PC-3 (cell line): ENCODE results near the gene NRCAM. TPM values are rescaled to one million over a fixed set of nuclear protein-coding genes. Genes with fewer than 3 reads are reported as not detected.
A peak's percentile ranks its signal among the peaks of the same experiment; 100 is the strongest.

Source experiments
- ATAC-seq: fragments of 200-7000 bp; cut with Tn5 transposase; 2 replicates; pipeline ENCODE4 v1.9.1; 2020; ENCODE audit warnings: mild to moderate bottlenecking, moderate library complexity
- BruUV-seq: library from RNA; stranded (reverse); fragments of 400-500 nt; replicated peaks from 2 replicates; lab custom pipeline; 2021; lab: Mats Ljungman, UMichigan
- CTCF ChIA-PET: fragments of 300-600 bp; sonication (Branson Sonifier 250); formaldehyde crosslinking; loops from one replicate; lab custom pipeline; 2022; ENCODE audit warnings: antibody characterized with exemption; lab: Charles Lee
- POLR2A ChIA-PET: fragments of 300-600 bp; sonication (Branson Sonifier 250); formaldehyde crosslinking; loops from one replicate; lab custom pipeline; 2022; ENCODE audit warnings: antibody characterized with exemption; ENCODE audit not compliant: unreplicated experiment; lab: Charles Lee
- DNase-seq: peaks from one replicate; pipeline ENCODE4 v3.0.0-alpha.2; 2015
- H2AFZ ChIP-seq: fragments of 300-600 bp; sonication (generic); 2 replicates; pipeline ENCODE4 v1.6.0; 2016; ENCODE audit warnings: antibody characterized with exemption, low read length
- H3F3A ChIP-seq: fragments of 300-600 bp; sonication (generic); one replicate; pipeline ENCODE4 v1.6.0; 2017; ENCODE audit warnings: antibody characterized with exemption, low read length, control low read depth, mild to moderate bottlenecking; ENCODE audit not compliant: unreplicated experiment
- H3K27ac ChIP-seq: fragments of 300-600 bp; sonication (generic); 2 replicates; pipeline ENCODE4 v1.5.1; 2016; ENCODE audit warnings: mild to moderate bottlenecking, low read length
- H3K27me3 ChIP-seq: fragments of 300-600 bp; sonication (generic); 2 replicates; pipeline ENCODE4 v1.6.1; 2016; ENCODE audit warnings: low read length, mixed read lengths
- H3K36me3 ChIP-seq: fragments of 300-600 bp; sonication (generic); 2 replicates; pipeline ENCODE4 v1.6.1; 2016; ENCODE audit warnings: low read depth, mixed run types, low read length, mixed read lengths
- H3K4me1 ChIP-seq: fragments of 300-600 bp; sonication (generic); 2 replicates; pipeline ENCODE4 v1.5.1; 2016; ENCODE audit warnings: low read length; ENCODE audit not compliant: insufficient read depth
- H3K4me2 ChIP-seq: fragments of 300-600 bp; sonication (generic); 2 replicates; pipeline ENCODE4 v1.6.0; 2016; ENCODE audit warnings: low read length
- H3K4me3 ChIP-seq: fragments of 300-600 bp; sonication (generic); 2 replicates; pipeline ENCODE4 v1.5.1; 2016; ENCODE audit warnings: mild to moderate bottlenecking, low read length, mixed read lengths
- H3K79me2 ChIP-seq: fragments of 300-600 bp; sonication (generic); 2 replicates; pipeline ENCODE4 v1.6.1; 2017; ENCODE audit warnings: low read length, mixed read lengths
- H3K9ac ChIP-seq: fragments of 300-600 bp; sonication (generic); 2 replicates; pipeline ENCODE4 v1.6.0; 2016; ENCODE audit warnings: mild to moderate bottlenecking, low read length
- H3K9me2 ChIP-seq: fragments of 300-600 bp; sonication (generic); replicated peaks from 2 replicates; pipeline ENCODE4 v1.6.1; 2016; ENCODE audit warnings: mixed run types, low read length, mixed read lengths
- H3K9me3 ChIP-seq: fragments of 300-600 bp; sonication (generic); 2 replicates; pipeline ENCODE4 v1.6.1; 2016; ENCODE audit warnings: low read length, mixed read lengths
- H4K20me1 ChIP-seq: fragments of 300-600 bp; sonication (generic); 2 replicates; pipeline ENCODE4 v1.6.1; 2016; ENCODE audit warnings: low read length, mixed read lengths
- EZH2 ChIP-seq: fragments of 300-600 bp; sonication (generic); IDR thresholded peaks from one replicate; pipeline ENCODE4 v1.6.1; 2017; ENCODE audit warnings: antibody characterized with exemption, mild to moderate bottlenecking, low read length; ENCODE audit not compliant: unreplicated experiment
- EZH2phosphoT487 ChIP-seq: fragments of 300-600 bp; sonication (generic); IDR thresholded peaks from 2 replicates; pipeline ENCODE4 v1.6.1; 2018; ENCODE audit warnings: mild to moderate bottlenecking, antibody characterized with exemption, low read length, borderline replicate concordance
- intact Hi-C: fragments of 100-400 bp; cut with micrococcal nuclease; formaldehyde crosslinking; loops from 2 replicates; pipeline ENCODE4 v1.9.0; 2023
- total RNA-seq: library from RNA; depleted of rRNA; stranded (reverse); fragments of >200 nt; gene quantifications from 2 replicates; pipeline ENCODE4 v1.2.3, GENCODE V29; 2014
- TF ChIP-seq, protein P1 (sequence below): fragments of 300-600 bp; sonication (generic); conservative IDR thresholded peaks from 2 replicates; pipeline ENCODE4 v1.5.1; 2017; ENCODE audit warnings: antibody characterized with exemption, low read depth, mild to moderate bottlenecking, low read length

Gene NRCAM
- total RNA-seq, 1 experiment from 2014 or later, result not detected

DNA sequence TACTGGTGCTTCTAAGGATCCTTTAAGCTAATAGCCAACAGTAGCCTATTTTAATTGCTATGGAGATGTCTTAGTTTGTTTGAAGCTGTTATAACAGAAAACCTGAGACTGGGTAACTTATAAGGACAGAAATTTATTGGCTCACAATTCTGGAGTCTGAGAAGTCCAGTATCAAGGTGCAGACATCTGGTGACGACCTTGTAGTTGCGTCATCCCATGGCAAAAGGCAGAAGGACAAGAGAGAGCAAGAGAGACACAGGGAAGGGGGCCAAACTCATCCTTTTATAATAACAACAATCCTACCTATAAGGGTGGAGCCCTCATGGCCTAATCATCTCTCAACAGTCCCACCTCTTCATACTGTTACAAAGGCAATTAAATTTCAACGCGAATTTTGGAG, 39.1 kb downstream of the NRCAM start:
- Histone ChIP-seq H4K20me1 (no peaks in the 10 kb centered on the region), H3K4me3 (no peak overlapping the region), H3F3A (no peaks in the 10 kb centered on the region), H3K27me3 (peaks cover 71% of the 10 kb centered on the region), H3K9me2 (no peaks in the 10 kb centered on the region), H3K79me2 (no peaks in the 10 kb centered on the region), H3K9ac (no peak overlapping the region), H3K36me3 (no peaks in the 10 kb centered on the region), H3K4me1 (no peaks in the 10 kb centered on the region), H3K27ac (no peak overlapping the region), H2AFZ (no peak overlapping the region), H3K4me2 (no peak overlapping the region), H3K9me3 (no peaks in the 10 kb centered on the region)
- ChIA-PET POLR2A (no interaction called here), CTCF (no interaction called here)
- no peak for TF ChIP-seq EZH2
- TF ChIP-seq EZH2phosphoT487, result no peak
- TF ChIP-seq, protein P1, sequence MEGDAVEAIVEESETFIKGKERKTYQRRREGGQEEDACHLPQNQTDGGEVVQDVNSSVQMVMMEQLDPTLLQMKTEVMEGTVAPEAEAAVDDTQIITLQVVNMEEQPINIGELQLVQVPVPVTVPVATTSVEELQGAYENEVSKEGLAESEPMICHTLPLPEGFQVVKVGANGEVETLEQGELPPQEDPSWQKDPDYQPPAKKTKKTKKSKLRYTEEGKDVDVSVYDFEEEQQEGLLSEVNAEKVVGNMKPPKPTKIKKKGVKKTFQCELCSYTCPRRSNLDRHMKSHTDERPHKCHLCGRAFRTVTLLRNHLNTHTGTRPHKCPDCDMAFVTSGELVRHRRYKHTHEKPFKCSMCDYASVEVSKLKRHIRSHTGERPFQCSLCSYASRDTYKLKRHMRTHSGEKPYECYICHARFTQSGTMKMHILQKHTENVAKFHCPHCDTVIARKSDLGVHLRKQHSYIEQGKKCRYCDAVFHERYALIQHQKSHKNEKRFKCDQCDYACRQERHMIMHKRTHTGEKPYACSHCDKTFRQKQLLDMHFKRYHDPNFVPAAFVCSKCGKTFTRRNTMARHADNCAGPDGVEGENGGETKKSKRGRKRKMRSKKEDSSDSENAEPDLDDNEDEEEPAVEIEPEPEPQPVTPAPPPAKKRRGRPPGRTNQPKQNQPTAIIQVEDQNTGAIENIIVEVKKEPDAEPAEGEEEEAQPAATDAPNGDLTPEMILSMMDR, result no peak
- ATAC-seq (no peak), DNase-seq (no peak)
- intact Hi-C loops, result no loop called here
- no TSS peak for BruUV-seq

DNA sequence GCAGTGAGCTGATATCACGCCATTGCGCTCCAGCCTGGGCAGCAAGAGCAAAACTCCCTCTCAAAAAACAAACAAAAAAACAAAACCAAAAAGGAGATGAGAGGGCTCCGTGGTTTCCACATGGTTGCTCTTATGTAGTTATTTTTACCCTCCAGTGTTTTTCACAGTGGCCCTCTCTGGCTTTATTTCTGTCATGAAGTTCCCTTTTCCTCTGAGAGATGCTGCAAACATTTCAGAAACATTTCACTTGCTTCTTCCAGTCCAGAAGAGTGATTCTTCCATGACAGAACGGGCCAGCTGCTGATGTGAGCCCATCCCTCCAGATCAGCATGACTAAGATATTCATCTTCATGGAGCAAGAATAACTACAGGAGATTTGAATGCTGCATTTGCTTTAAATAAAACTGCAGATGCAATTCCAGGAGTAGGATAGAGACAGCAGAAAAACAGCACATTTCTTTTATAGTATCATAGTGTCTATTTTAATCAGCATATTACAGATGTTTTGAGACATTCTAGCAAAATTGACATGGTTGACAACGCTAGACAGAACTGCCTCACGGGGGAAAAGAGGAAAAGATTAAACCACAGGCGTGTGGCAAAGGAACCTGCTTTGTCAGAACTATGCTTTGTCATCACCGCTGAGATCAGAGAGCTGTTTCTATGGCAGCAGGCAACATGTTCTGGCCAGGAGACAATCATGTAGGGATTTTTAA, 40.3 kb downstream of the NRCAM start:
- H3F3A ChIP-seq, result no peaks in the 10 kb centered on the region
- no peak overlapping the region for H3K27ac ChIP-seq
- no peaks in the 10 kb centered on the region for H3K79me2 ChIP-seq
- no peaks in the 10 kb centered on the region for H3K9me3 ChIP-seq
- H4K20me1 ChIP-seq, result no peaks in the 10 kb centered on the region
- POLR2A ChIA-PET, result no interaction called here
- intact Hi-C loops, result no loop called here
- CTCF ChIA-PET, result no interaction called here
- no peak overlapping the region for H3K4me3 ChIP-seq
- DNase-seq (peak; percentile 10), ATAC-seq (no peak)
- no peaks in the 10 kb centered on the region for H3K36me3 ChIP-seq
- H3K9me2 ChIP-seq, result no peaks in the 10 kb centered on the region
- no TSS peak for BruUV-seq
- no peak overlapping the region for H3K9ac ChIP-seq
- no peak overlapping the region for H2AFZ ChIP-seq
- no peaks in the 10 kb centered on the region for H3K4me1 ChIP-seq
- peaks cover 65% of the 10 kb centered on the region for H3K27me3 ChIP-seq
- TF ChIP-seq, protein P1, result no peak
- TF ChIP-seq EZH2 (no peak), EZH2phosphoT487 (no peak)
- no peak overlapping the region for H3K4me2 ChIP-seq

DNA sequence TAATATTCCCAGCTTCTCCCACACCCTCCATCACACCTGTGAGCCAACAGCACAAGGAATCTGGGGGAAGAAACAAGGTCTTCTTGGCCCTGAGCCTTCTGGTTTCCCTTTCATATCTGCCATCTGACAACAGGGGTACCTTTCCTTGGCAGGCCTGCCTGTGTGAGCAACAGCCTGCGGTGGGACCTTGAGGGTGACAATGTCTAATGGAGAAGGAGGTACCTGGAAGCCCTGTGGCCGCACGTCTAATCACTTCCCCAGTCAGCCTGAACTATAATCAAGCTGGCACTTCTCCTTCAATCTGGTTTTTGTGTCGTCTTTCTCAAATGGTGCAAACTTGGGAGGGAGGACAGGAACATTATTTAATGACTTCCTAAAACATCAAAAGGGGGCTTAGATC, 41.2 kb downstream of the NRCAM start:
- no peaks in the 10 kb centered on the region for H3F3A ChIP-seq

More for the DNA sequence above, 41.2 kb downstream of the NRCAM start:
- Histone ChIP-seq H3K36me3 (no peaks in the 10 kb centered on the region), H4K20me1 (no peaks in the 10 kb centered on the region), H3K9ac (no peak overlapping the region), H3K79me2 (no peaks in the 10 kb centered on the region), H3K9me3 (no peaks in the 10 kb centered on the region), H3K27me3 (peaks cover 66% of the 10 kb centered on the region), H3K27ac (no peak overlapping the region), H3K4me1 (no peaks in the 10 kb centered on the region), H3K4me2 (no peak overlapping the region), H2AFZ (no peak overlapping the region), H3K9me2 (no peaks in the 10 kb centered on the region), H3K4me3 (no peak overlapping the region)
- ChIA-PET POLR2A (no interaction called here), CTCF (no interaction called here)
- TF ChIP-seq EZH2phosphoT487 (no peak), EZH2 (no peak)
- TF ChIP-seq, protein P1, result no peak
- intact Hi-C loops, result no loop called here
- BruUV-seq, result no TSS peak
- ATAC-seq (no peak), DNase-seq (no peak)
